Choroid plexus epithelial cell (primary cell): ENCODE data around the gene SNX20.

ENCODE experiments used
- DNase-seq: peaks from one replicate; pipeline ENCODE4 v3.0.0-alpha.2; 2010; ENCODE audit warnings: low read depth
- H3K4me3 ChIP-seq: 2 replicates; pipeline ENCODE4 v1.5.1; 2011; ENCODE audit warnings: low read depth, mild to moderate bottlenecking, control low read depth, low read length, moderate library complexity
- CTCF ChIP-seq: conservative IDR thresholded peaks from 2 replicates; pipeline ENCODE4 v1.5.1; 2011; ENCODE audit warnings: low read depth, mild to moderate bottlenecking, control low read depth, inconsistent platforms, low read length, moderate library complexity

Gene SNX20

GRCh38 chr16:50680556-50680893 lies 587 bp downstream of the SNX20 start:
- H3K4me3 ChIP-seq, result no peak overlapping the region
- no peak for DNase-seq
- no peak for TF ChIP-seq CTCF

DNA sequence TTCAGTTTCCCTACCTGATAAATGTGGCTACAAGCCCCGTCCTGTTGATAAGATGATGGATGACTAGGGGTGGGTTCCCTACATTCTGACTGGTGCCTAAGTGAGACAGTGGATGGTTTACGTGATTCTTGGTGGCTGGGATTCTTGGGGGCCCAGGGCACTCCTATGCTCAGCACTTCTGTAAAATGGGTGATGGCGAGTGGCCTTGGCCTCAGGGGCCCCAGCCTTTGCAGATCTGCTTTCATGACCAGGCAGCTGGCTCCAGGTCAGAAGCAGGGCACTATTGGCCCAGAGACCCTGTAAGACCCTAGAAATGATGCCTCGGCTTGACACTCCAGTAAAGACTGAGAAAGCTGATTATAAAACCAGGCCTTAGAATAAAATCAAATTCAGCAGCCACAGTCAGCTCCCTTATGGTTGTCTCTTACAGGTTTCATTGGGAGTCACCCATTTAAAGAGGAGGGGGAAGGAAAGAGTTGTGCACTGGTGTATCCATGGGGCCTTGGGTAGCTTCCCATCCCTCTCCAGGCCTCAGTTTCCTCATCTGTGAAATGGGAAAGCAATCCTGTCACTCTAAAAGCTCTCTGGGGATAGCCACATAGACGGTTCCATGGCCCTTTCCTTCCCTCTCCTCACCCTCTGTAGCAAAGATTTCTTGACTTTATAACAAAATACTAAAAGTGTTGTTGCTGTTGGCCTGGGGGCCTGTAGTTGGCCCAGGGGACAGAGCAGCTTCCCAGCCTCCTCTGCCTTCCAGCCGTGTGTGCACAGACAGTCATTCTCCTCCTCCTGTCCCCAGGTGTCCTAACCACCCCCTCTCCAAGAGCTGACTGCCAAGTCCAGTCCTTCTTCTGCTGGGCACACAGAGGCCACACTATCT lies 1.2 kb downstream of the SNX20 start:
- TF ChIP-seq CTCF, result no peak
- no peak overlapping the region for H3K4me3 ChIP-seq
- no peak for DNase-seq

DNA sequence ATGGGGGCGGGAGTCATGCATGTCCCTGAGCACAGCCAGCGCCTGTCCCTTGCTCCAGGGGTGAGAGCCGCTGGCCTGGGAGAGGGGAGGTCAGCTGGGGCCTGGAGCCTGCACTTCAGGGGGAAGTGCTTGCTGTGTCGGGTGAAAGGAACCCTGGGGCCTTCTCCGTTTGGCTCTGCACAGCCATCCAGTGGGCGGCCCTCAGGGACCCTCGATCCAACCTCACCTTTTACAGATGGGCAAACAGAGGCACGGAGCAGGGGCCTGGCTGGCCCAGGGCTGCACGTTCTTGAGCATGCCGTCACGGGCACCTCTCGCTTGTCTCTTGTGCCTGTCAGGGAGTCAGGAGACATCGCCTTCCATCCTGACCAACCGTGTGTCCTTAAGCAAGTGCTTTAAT lies 1.8 kb downstream of the SNX20 start:
- no peak overlapping the region for H3K4me3 ChIP-seq

GRCh38 chr16:50678531-50678930 lies 2.6 kb downstream of the SNX20 start:
- no peak overlapping the region for H3K4me3 ChIP-seq
- no peak for TF ChIP-seq CTCF
- no peak for DNase-seq

More for the DNA sequence above, 1.8 kb downstream of the SNX20 start:
- DNase-seq, result no peak
- no peak for TF ChIP-seq CTCF

DNA sequence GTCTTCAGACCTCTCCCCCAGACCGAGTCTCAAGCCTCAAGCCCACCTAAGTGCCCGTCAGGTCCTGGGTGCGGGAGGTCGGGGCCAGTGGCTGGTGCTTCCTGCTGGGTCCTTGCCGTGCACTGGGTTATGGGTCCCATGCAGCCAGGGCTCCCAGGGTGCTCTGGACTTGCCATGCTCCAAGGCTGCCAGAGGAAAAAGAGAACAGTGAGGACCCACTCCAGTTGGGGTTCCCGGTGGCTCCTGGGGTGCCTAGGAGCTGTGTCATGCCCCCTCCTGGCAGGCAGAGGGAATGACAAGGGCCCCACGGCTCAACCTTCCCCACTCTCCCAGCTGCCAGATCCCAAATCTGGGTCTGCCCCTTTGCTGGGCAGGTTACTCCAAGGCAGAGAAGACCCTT lies 3.8 kb downstream of the SNX20 start:
- DNase-seq, result no peak
- peak; percentile 43 for TF ChIP-seq CTCF
- no peak overlapping the region for H3K4me3 ChIP-seq

GRCh38 chr16:50676684-50677225 lies 4.4 kb downstream of the SNX20 start:
- TF ChIP-seq CTCF, result no peak
- DNase-seq, result no peak

More at GRCh38 chr16:50676684-50677225, 4.4 kb downstream of the SNX20 start:
- no peak overlapping the region for H3K4me3 ChIP-seq
